ENCODE measurements around the gene ECD. TPM values are rescaled to one million over a fixed set of nuclear protein-coding genes. Genes with fewer than 3 reads are reported as not detected.

Gene ECD
- total RNA-seq, 1 donor from 2014 or later: 15.8 TPM

GRCh38 chr10:73183667-73184281 lies 16.0 kb upstream of the ECD start:
- Histone ChIP-seq H3K4me3 (no peak overlapping the region), H3K36me3 (peaks cover 48% of the 10 kb centered on the region)

GRCh38 chr10:73182568-73182967 lies 14.8 kb upstream of the ECD start:
- H3K27me3 ChIP-seq (ENCODE audit: low read depth): no peaks in the 10 kb centered on the region
- H3K4me3 ChIP-seq: no peak overlapping the region
- H3K9me3 ChIP-seq (replicated peaks): no peaks in the 10 kb centered on the region
- intact Hi-C loops (cut with micrococcal nuclease): no loop called here
- DNase-seq: no peak
- H3K27ac ChIP-seq (replicated peaks): no peak overlapping the region
- TF ChIP-seq CTCF (IDR thresholded peaks at IDR 0.05; ENCODE audit: borderline replicate concordance): no peak
- H3K36me3 ChIP-seq: peaks cover 60% of the 10 kb centered on the region
- no peaks in the 10 kb centered on the region for H3K4me1 ChIP-seq

More at GRCh38 chr10:73183667-73184281, 16.0 kb upstream of the ECD start:
- no peak for DNase-seq
- Histone ChIP-seq H3K9me3 (replicated peaks) (no peaks in the 10 kb centered on the region), H3K27me3 (ENCODE audit: low read depth) (no peaks in the 10 kb centered on the region), H3K4me1 (no peaks in the 10 kb centered on the region), H3K27ac (replicated peaks) (no peak overlapping the region)
- intact Hi-C loops (cut with micrococcal nuclease): no loop called here
- no peak for TF ChIP-seq CTCF (IDR thresholded peaks at IDR 0.05; ENCODE audit: borderline replicate concordance)

- intact Hi-C loops (cut with micrococcal nuclease): no loop called here
- Histone ChIP-seq H3K4me1 (peaks cover 4% of the 10 kb centered on the region), H3K27me3 (ENCODE audit: low read depth) (no peaks in the 10 kb centered on the region), H3K9me3 (replicated peaks) (no peaks in the 10 kb centered on the region), H3K27ac (replicated peaks) (no peak overlapping the region), H3K36me3 (peaks cover 42% of the 10 kb centered on the region), H3K4me3 (no peak overlapping the region)
- no peak for DNase-seq
- no peak for TF ChIP-seq CTCF (IDR thresholded peaks at IDR 0.05; ENCODE audit: borderline replicate concordance)
Measured at GRCh38 chr10:73174148-73174925, 6.5 kb upstream of the ECD start.

GRCh38 chr10:73172867-73173266 lies 5.1 kb upstream of the ECD start:
- H3K4me1 ChIP-seq: peaks cover 19% of the 10 kb centered on the region
- no peaks in the 10 kb centered on the region for H3K27me3 ChIP-seq (ENCODE audit: low read depth)
- no peaks in the 10 kb centered on the region for H3K9me3 ChIP-seq (replicated peaks)
- H3K36me3 ChIP-seq: peaks cover 27% of the 10 kb centered on the region
- no peak overlapping the region for H3K27ac ChIP-seq (replicated peaks)
- H3K4me3 ChIP-seq: no peak overlapping the region
- intact Hi-C loops (cut with micrococcal nuclease): no loop called here
- TF ChIP-seq CTCF (IDR thresholded peaks at IDR 0.05; ENCODE audit: borderline replicate concordance): no peak
- no peak for DNase-seq

GRCh38 chr10:73169320-73169719 lies 1.5 kb upstream of the ECD start:
- H3K27ac ChIP-seq (replicated peaks): no peak overlapping the region
- no peaks in the 10 kb centered on the region for H3K36me3 ChIP-seq
- H3K4me1 ChIP-seq: peaks cover 45% of the 10 kb centered on the region
- H3K4me3 ChIP-seq: no peak overlapping the region
- intact Hi-C loops (cut with micrococcal nuclease): no loop called here
- no peaks in the 10 kb centered on the region for H3K9me3 ChIP-seq (replicated peaks)
- no peak for DNase-seq
- no peak for TF ChIP-seq CTCF (IDR thresholded peaks at IDR 0.05; ENCODE audit: borderline replicate concordance)
- no peaks in the 10 kb centered on the region for H3K27me3 ChIP-seq (ENCODE audit: low read depth)

Measured in left ventricle myocardium inferior (tissue), 1 donor.